ENCODE results near the gene RUBCNL. TPM values are rescaled to one million over a fixed set of nuclear protein-coding genes. Genes with fewer than 3 reads are reported as not detected.

RUBCNL gene
- total and polyA plus RNA-seq, 7 donors = 1.4 to 26.9 (median 2.9) TPM

GRCh38 chr13:46339035-46339666, 47.9 kb downstream of the RUBCNL start:
- Histone ChIP-seq H3K9me3 (peaks cover 0 to 2% (median 0%) of the 10 kb centered on the region in 4 donors), H3K4me1 (no peaks in the 10 kb centered on the region), H3K36me3 (no peaks in the 10 kb centered on the region), H3K27ac (no peak overlapping the region), H3K27me3 (no peaks in the 10 kb centered on the region), H3K4me3 (no peak overlapping the region)
- WGBS, 2 donors = 56 to 62% methylated on average over 10 of the region's 10 CpGs
- TF ChIP-seq POLR2AphosphoS5 (IDR thresholded peaks at IDR 0.05) = no peak
- no peak for TF ChIP-seq POLR2A (IDR thresholded peaks at IDR 0.05)
- no peak for TF ChIP-seq EP300 (IDR thresholded peaks at IDR 0.05)
- TF ChIP-seq CTCF (IDR thresholded peaks at IDR 0.05) = no peak
- intact Hi-C loops (cut with DNase I) = no loop called here
- no peak for DNase-seq

- Histone ChIP-seq H3K27me3 (no peaks in the 10 kb centered on the region), H3K4me1 (no peaks in the 10 kb centered on the region), H3K9me3 (peaks cover 0 to 2% (median 0%) of the 10 kb centered on the region in 4 donors), H3K4me3 (no peak overlapping the region), H3K27ac (no peak overlapping the region), H3K36me3 (no peaks in the 10 kb centered on the region)
- 85 to 87% methylated on average over 3 of the region's 3 CpGs for WGBS, 2 donors
- TF ChIP-seq EP300 (IDR thresholded peaks at IDR 0.05) = no peak
- no peak for TF ChIP-seq POLR2A (IDR thresholded peaks at IDR 0.05)
- TF ChIP-seq POLR2AphosphoS5 (IDR thresholded peaks at IDR 0.05) = no peak
- TF ChIP-seq CTCF (IDR thresholded peaks at IDR 0.05) = no peak
- intact Hi-C loops (cut with DNase I) = no loop called here
- DNase-seq = no peak
Observed at GRCh38 chr13:46337700-46338099, 49.4 kb downstream of the RUBCNL start.

- DNase-seq = no peak
- Histone ChIP-seq H3K9me3 (peaks cover 0 to 2% (median 0%) of the 10 kb centered on the region in 4 donors), H3K27me3 (no peaks in the 10 kb centered on the region), H3K36me3 (no peaks in the 10 kb centered on the region), H3K27ac (no peak overlapping the region), H3K4me3 (no peak overlapping the region), H3K4me1 (no peaks in the 10 kb centered on the region)
- intact Hi-C loops (cut with DNase I) = no loop called here
- TF ChIP-seq POLR2A (IDR thresholded peaks at IDR 0.05) = no peak
- TF ChIP-seq POLR2AphosphoS5 (IDR thresholded peaks at IDR 0.05) = no peak
- TF ChIP-seq EP300 (IDR thresholded peaks at IDR 0.05) = no peak
- WGBS, 2 donors = 81 to 85% methylated on average over 10 of the region's 10 CpGs
Observed at GRCh38 chr13:46334035-46334822, 52.8 kb downstream of the RUBCNL start.

GRCh38 chr13:46332772-46333171, 54.3 kb downstream of the RUBCNL start:
- intact Hi-C loops (cut with DNase I) = no loop called here
- TF ChIP-seq POLR2AphosphoS5 (IDR thresholded peaks at IDR 0.05) (no peak), CTCF (IDR thresholded peaks at IDR 0.05) (no peak), POLR2A (IDR thresholded peaks at IDR 0.05) (no peak), EP300 (IDR thresholded peaks at IDR 0.05) (no peak)
- no peak overlapping the region for H3K27ac ChIP-seq
- no peaks in the 10 kb centered on the region for H3K36me3 ChIP-seq
- H3K9me3 ChIP-seq = peaks cover 0 to 2% (median 0%) of the 10 kb centered on the region in 4 donors
- WGBS, 2 donors = 56 to 58% methylated on average over 5 of the region's 5 CpGs
- no peak for DNase-seq
- no peaks in the 10 kb centered on the region for H3K27me3 ChIP-seq
- H3K4me3 ChIP-seq = no peak overlapping the region
- H3K4me1 ChIP-seq = no peaks in the 10 kb centered on the region

GRCh38 chr13:46329624-46330023, 57.4 kb downstream of the RUBCNL start:
- TF ChIP-seq POLR2AphosphoS5 (IDR thresholded peaks at IDR 0.05) (no peak), EP300 (IDR thresholded peaks at IDR 0.05) (no peak), POLR2A (IDR thresholded peaks at IDR 0.05) (no peak), CTCF (IDR thresholded peaks at IDR 0.05) (no peak)
- H3K27me3 ChIP-seq = no peaks in the 10 kb centered on the region
- 93% methylated on average over 7 of the region's 7 CpGs for WGBS, 2 donors
- H3K9me3 ChIP-seq = no peaks in the 10 kb centered on the region
- no peak overlapping the region for H3K4me3 ChIP-seq
- no peak overlapping the region for H3K27ac ChIP-seq
- intact Hi-C loops (cut with DNase I) = no loop called here
- no peaks in the 10 kb centered on the region for H3K36me3 ChIP-seq
- no peaks in the 10 kb centered on the region for H3K4me1 ChIP-seq
- no peak for DNase-seq
